ENCODE results near the gene SCARB1. TPM values are rescaled to one million over a fixed set of nuclear protein-coding genes. Genes with fewer than 3 reads are reported as not detected.

SCARB1 gene
- total and polyA plus RNA-seq, 2 experiments from 2014 or later, result 31.0 to 62.5 TPM

DNA sequence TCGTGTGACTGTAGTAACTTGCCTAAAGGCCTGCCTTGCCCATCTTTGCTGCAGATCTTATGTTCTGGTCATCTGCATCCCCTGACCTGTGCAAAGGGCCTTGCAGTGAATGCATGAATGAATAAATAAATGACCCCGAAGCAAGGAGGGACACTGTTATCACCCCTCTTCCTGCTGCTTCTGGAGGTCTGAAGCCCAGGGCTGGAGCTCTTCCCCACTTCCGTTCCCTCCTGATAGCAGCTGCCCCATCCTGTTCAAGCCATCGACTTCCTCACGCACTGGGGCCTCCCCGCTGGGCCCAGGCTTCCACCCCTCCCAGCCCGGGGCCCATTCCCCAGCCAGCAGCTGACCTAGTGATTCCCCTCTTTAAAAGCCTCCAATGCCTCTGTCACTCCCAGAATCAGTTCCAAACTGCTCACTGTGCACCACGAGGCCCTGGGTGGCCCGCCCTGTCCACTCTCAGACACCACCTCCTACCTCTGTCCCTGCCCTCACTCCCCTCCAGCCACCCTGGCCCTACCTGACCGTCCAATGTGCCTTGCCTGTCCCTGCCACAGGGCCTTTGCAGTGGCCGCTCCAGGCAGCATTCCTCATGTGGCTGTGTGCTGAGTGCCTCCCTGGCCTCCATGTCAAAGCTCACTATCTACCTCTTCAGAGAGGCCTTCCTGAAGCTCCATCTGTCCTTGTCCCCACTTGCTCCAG lies 78.6 kb downstream of the SCARB1 start:
- Histone ChIP-seq H3F3A (replicated peaks; ENCODE audit: low read depth) (no peaks in the 10 kb centered on the region), H3K79me2 (replicated peaks; ENCODE audit: insufficient read depth) (no peaks in the 10 kb centered on the region), H3K27ac (ENCODE audit: low read depth) (no peak overlapping the region), H3K27me3 (ENCODE audit: insufficient read depth) (no peaks in the 10 kb centered on the region), H3K4me1 (ENCODE audit: insufficient read depth) (no peaks in the 10 kb centered on the region), H3K4me2 (no peak overlapping the region), H3K36me3 (ENCODE audit: insufficient read depth) (0 out of 2 replicates have a peak, but pooled peaks cover 7% of the 10 kb centered on the region), H2AFZ (no peak overlapping the region), H3K9me2 (ENCODE audit: insufficient read depth) (no peaks in the 10 kb centered on the region), H3K4me3 (no peak overlapping the region), H4K20me1 (replicated peaks; ENCODE audit: insufficient read depth) (no peaks in the 10 kb centered on the region; the same call in 1 of the 2 replicates)
- TF ChIP-seq, protein P1, sequence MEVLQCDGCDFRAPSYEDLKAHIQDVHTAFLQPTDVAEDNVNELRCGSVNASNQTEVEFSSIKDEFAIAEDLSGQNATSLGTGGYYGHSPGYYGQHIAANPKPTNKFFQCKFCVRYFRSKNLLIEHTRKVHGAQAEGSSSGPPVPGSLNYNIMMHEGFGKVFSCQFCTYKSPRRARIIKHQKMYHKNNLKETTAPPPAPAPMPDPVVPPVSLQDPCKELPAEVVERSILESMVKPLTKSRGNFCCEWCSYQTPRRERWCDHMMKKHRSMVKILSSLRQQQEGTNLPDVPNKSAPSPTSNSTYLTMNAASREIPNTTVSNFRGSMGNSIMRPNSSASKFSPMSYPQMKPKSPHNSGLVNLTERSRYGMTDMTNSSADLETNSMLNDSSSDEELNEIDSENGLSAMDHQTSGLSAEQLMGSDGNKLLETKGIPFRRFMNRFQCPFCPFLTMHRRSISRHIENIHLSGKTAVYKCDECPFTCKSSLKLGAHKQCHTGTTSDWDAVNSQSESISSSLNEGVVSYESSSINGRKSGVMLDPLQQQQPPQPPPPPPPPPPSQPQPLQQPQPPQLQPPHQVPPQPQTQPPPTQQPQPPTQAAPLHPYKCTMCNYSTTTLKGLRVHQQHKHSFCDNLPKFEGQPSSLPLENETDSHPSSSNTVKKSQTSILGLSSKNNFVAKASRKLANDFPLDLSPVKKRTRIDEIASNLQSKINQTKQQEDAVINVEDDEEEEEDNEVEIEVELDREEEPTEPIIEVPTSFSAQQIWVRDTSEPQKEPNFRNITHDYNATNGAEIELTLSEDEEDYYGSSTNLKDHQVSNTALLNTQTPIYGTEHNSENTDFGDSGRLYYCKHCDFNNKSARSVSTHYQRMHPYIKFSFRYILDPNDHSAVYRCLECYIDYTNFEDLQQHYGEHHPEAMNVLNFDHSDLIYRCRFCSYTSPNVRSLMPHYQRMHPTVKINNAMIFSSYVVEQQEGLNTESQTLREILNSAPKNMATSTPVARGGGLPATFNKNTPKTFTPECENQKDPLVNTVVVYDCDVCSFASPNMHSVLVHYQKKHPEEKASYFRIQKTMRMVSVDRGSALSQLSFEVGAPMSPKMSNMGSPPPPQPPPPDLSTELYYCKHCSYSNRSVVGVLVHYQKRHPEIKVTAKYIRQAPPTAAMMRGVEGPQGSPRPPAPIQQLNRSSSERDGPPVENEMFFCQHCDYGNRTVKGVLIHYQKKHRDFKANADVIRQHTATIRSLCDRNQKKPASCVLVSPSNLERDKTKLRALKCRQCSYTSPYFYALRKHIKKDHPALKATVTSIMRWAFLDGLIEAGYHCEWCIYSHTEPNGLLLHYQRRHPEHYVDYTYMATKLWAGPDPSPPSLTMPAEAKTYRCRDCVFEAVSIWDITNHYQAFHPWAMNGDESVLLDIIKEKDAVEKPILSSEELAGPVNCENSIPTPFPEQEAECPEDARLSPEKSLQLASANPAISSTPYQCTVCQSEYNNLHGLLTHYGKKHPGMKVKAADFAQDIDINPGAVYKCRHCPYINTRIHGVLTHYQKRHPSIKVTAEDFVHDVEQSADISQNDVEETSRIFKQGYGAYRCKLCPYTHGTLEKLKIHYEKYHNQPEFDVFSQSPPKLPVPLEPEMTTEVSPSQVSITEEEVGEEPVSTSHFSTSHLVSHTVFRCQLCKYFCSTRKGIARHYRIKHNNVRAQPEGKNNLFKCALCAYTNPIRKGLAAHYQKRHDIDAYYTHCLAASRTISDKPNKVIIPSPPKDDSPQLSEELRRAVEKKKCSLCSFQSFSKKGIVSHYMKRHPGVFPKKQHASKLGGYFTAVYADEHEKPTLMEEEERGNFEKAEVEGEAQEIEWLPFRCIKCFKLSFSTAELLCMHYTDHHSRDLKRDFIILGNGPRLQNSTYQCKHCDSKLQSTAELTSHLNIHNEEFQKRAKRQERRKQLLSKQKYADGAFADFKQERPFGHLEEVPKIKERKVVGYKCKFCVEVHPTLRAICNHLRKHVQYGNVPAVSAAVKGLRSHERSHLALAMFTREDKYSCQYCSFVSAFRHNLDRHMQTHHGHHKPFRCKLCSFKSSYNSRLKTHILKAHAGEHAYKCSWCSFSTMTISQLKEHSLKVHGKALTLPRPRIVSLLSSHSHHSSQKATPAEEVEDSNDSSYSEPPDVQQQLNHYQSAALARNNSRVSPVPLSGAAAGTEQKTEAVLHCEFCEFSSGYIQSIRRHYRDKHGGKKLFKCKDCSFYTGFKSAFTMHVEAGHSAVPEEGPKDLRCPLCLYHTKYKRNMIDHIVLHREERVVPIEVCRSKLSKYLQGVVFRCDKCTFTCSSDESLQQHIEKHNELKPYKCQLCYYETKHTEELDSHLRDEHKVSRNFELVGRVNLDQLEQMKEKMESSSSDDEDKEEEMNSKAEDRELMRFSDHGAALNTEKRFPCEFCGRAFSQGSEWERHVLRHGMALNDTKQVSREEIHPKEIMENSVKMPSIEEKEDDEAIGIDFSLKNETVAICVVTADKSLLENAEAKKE (CRISPR knock-in tag; IDR thresholded peaks at IDR 0.05), result no peak
- TF ChIP-seq ZNF331 (CRISPR knock-in tag; IDR thresholded peaks at IDR 0.05; ENCODE audit: low read depth), result no peak
- TF ChIP-seq, protein P2, sequence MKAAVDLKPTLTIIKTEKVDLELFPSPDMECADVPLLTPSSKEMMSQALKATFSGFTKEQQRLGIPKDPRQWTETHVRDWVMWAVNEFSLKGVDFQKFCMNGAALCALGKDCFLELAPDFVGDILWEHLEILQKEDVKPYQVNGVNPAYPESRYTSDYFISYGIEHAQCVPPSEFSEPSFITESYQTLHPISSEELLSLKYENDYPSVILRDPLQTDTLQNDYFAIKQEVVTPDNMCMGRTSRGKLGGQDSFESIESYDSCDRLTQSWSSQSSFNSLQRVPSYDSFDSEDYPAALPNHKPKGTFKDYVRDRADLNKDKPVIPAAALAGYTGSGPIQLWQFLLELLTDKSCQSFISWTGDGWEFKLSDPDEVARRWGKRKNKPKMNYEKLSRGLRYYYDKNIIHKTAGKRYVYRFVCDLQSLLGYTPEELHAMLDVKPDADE (IDR thresholded peaks at IDR 0.05), result no peak
- TF ChIP-seq, protein P3, sequence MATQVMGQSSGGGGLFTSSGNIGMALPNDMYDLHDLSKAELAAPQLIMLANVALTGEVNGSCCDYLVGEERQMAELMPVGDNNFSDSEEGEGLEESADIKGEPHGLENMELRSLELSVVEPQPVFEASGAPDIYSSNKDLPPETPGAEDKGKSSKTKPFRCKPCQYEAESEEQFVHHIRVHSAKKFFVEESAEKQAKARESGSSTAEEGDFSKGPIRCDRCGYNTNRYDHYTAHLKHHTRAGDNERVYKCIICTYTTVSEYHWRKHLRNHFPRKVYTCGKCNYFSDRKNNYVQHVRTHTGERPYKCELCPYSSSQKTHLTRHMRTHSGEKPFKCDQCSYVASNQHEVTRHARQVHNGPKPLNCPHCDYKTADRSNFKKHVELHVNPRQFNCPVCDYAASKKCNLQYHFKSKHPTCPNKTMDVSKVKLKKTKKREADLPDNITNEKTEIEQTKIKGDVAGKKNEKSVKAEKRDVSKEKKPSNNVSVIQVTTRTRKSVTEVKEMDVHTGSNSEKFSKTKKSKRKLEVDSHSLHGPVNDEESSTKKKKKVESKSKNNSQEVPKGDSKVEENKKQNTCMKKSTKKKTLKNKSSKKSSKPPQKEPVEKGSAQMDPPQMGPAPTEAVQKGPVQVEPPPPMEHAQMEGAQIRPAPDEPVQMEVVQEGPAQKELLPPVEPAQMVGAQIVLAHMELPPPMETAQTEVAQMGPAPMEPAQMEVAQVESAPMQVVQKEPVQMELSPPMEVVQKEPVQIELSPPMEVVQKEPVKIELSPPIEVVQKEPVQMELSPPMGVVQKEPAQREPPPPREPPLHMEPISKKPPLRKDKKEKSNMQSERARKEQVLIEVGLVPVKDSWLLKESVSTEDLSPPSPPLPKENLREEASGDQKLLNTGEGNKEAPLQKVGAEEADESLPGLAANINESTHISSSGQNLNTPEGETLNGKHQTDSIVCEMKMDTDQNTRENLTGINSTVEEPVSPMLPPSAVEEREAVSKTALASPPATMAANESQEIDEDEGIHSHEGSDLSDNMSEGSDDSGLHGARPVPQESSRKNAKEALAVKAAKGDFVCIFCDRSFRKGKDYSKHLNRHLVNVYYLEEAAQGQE (IDR thresholded peaks at IDR 0.05; ENCODE audit: unreplicated experiment), result no peak
- no peak for TF ChIP-seq ZNF114 (CRISPR knock-in tag; IDR thresholded peaks at IDR 0.05)
- TF ChIP-seq STAT1 (IDR thresholded peaks at IDR 0.05; ENCODE audit: unreplicated experiment), result no peak
- TF ChIP-seq, protein P4, sequence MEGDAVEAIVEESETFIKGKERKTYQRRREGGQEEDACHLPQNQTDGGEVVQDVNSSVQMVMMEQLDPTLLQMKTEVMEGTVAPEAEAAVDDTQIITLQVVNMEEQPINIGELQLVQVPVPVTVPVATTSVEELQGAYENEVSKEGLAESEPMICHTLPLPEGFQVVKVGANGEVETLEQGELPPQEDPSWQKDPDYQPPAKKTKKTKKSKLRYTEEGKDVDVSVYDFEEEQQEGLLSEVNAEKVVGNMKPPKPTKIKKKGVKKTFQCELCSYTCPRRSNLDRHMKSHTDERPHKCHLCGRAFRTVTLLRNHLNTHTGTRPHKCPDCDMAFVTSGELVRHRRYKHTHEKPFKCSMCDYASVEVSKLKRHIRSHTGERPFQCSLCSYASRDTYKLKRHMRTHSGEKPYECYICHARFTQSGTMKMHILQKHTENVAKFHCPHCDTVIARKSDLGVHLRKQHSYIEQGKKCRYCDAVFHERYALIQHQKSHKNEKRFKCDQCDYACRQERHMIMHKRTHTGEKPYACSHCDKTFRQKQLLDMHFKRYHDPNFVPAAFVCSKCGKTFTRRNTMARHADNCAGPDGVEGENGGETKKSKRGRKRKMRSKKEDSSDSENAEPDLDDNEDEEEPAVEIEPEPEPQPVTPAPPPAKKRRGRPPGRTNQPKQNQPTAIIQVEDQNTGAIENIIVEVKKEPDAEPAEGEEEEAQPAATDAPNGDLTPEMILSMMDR (conservative IDR thresholded peaks at IDR 0.05; ENCODE audit: low read depth in 2 of 2), result no peak
- TF ChIP-seq JUNB (IDR thresholded peaks at IDR 0.05; ENCODE audit: unreplicated experiment), result no peak
- TF ChIP-seq NANOG (IDR thresholded peaks at IDR 0.05; ENCODE audit: borderline replicate concordance), result no peak
- ATAC-seq (no peak), DNase-seq (ENCODE audit: low spot score) (no peak)
- Mint-ChIP-seq H3K36me3 (ENCODE audit: low read depth) (peaks cover 13% of the 10 kb centered on the region), H3K27ac (peak overlapping the region; percentile 81; the same call in 1 of the 2 replicates), H3K9me3 (no peaks in the 10 kb centered on the region), H3K4me1 (peaks cover 23% of the 10 kb centered on the region), H3K27me3 (ENCODE audit: insufficient read depth, low read depth, poor library complexity) (peaks cover 11% of the 10 kb centered on the region), H3K4me3 (no peak overlapping the region)

Data from GM23338 (cell line).